Measurements from ENCODE around the gene PPFIBP1.
"Not testable (repeated sequence)": the region's sequence is repeated elsewhere in the genome, so short reads cannot be mapped to it uniquely, and the experiment has no call there.

The PPFIBP1 gene

GRCh38 chr12:27515671-27516070 lies 8.3 kb upstream of the PPFIBP1 start:
- no peak for DNase-seq

DNA sequence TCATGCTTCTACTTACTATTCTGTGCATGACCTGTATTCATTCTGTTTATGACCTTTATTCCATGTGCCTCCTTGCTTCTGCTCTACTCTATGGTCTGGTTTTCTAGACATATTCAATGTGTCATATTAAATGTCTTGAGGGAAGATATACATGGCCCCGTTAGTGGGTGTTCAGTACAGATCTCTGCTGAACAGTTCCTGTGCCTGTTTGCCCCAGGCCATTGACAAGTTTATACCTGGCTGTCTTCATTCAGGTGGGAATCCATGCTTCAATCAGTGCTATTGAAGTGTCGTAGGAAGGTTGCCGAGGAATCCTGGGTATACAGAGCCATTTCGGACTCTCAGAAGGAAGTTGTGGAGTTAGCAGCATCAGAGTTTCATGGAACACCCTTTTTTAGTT lies 7.4 kb upstream of the PPFIBP1 start:
- no peak for DNase-seq

- no peak for DNase-seq
Measured at GRCh38 chr12:27517546-27517945, 6.5 kb upstream of the PPFIBP1 start.

- no peak for DNase-seq
Measured at GRCh38 chr12:27517961-27518665, 5.9 kb upstream of the PPFIBP1 start.

DNA sequence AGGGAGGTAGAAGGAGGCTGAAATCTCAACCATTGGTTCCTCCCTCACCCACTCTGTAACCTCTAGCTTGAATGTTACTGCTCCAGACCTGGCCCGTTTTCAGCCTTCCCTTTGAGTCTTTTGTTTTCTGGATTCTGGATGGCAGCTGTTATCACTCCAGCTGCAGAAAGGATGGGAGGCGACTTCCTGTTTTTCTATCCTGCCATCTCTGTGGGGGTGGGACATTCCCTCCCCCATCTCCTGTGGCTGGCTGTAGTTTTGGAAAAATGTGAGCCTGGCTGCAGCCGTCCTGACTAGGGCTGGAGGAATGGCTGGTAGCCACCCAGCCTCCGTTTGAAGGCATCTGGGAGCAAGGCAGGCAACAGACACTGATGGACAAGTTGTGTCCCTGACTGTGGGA lies 2.9 kb upstream of the PPFIBP1 start:
- no peak for DNase-seq

GRCh38 chr12:27521981-27522380 lies 2.0 kb upstream of the PPFIBP1 start:
- DNase-seq = no peak

GRCh38 chr12:27523305-27523641 lies 733 bp upstream of the PPFIBP1 start:
- no peak for DNase-seq

GRCh38 chr12:27524494-27524835 lies 459 bp downstream of the PPFIBP1 start:
- no peak for DNase-seq

DNA sequence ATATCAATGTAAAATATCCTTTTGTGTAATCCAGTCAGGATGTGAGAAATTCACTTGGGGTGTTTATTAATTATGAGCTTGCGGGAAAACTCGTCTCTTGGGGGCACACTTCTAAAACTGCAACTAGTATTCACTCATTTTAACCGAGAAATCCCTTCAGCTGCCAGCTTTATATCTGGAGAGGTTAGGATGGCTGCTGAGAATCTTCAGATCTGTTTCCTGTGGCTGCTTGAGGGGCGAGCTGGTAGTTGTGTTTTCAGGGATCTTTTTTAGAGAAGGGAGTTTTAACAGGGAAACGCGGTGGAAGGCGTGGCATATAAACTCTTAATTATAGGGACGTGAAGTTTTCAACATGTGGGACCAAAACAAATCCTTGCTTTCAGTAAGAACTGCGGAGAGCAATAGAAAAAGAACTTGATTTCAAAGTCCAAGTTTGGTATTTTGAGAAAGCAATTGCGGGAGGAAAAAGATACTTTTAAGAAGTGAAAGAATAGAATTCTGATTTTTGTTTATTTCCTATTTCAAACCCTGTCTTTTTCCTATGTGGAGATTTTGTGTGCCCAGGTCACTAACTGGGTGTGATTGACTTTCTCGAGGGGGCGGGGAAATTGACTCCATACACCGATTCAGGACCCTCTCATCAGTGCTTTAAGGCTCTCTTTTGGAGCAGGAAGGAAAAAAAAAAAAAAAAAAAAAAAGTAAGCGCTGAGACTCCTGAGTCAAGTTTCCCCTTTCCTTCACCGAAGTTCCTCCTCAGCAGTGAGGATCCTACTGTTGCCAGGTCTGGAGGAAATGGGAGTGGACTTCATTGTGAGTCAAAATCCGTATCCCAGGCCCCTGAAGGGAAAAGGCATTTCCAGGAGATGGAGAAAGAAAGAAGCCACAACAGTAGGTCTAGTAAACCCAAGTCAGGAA lies 1.1 kb downstream of the PPFIBP1 start:
- no peak for DNase-seq

DNA sequence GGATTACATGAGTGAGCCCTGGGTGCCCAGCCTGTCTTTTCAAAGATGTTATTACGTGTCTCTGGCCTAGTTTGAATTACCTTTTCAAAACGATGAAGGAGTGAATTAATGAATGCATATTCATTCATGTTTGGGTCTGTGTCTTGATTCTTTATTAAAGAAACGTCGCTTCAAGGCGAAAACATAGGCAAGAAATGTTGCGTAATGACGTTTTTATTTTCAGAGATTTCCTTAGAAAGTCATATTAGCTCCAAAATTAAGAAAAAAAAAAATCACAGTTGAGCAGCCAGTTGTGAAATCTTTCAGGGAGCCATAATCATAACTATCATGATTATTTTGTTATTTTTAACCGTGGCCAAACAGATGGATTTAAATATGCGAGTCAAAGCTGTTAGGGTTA lies 3.5 kb downstream of the PPFIBP1 start:
- DNase-seq = no peak

DNA sequence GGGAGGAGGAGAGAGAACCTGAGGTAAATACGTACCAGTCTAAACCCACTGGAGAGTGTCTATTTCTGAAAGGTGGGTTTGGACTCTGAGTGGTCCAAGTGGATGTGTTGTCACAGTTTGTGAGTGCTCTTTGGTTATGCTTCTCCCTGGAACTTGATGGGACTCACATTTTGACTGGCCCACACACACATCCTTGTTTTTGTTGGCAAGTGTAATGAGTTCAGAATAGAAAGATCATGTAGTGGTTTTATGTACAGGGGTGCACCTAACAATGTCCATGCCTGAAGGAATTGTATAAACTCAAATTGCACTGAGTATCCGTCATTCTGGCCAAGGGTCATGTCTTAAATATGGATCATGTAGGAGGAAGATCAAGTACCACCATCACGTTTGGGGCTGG lies 4.8 kb downstream of the PPFIBP1 start:
- no peak for DNase-seq

GRCh38 chr12:27530157-27530922 lies 6.3 kb downstream of the PPFIBP1 start:
- DNase-seq = no peak

- no peak for DNase-seq
Measured at GRCh38 chr12:27531896-27532295, 7.9 kb downstream of the PPFIBP1 start.

DNA sequence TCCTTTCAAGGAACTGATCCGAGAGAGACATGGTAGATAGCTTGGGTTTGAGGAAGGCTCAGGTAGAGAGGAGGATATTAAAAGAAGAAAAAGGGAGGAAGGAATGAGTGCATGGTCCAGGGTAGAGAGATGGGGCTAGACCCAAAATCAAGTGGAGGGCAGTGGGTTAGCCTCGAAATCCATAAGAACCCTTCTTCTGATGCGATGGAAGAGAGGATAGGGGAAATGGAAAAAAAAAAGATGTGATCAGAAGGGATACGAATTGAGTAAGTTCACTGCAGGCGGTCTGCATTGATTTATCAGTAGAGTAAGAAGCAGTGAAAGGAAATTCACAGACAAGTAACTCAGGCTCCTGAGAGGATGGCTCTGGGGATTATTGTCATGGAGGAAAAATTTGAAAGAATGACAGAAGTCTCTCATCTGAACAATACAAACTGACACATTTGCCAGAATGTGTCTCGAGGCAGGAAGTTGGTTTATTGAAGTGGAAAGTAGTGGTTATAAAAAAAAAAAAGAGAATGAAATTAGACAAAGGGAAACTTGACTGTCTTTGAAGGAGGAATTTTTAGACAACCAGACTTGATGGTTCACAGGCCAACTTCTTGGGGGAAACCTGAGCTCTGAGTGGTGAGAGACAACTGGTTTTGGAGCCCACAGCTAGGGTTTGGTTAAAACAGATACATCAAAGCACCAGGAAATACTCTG lies 10.2 kb downstream of the PPFIBP1 start:
- DNase-seq = no peak

GRCh38 chr12:27534765-27535161 lies 10.8 kb downstream of the PPFIBP1 start:
- DNase-seq = no peak

DNA sequence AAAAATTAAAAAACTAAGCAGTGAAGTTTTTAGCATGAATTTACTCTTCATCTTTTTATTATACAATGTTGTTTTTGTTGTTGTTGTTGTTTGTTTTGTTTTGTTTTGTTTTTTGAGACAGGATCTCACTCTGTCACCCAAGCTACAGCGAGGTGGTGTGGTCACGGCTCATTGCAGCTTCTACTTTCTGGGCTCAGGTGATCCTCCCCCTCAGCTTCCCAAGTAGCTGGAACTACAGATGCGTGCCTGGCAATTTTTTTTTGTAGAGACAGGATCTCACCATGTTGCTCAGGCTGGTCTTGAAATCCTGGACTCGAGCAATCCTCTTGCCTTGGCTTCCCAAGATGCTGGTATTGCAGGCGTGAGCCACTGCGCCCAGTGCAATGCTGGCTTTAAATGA lies 11.3 kb downstream of the PPFIBP1 start:
- DNase-seq = no peak

GRCh38 chr12:27537855-27538675 lies 14.1 kb downstream of the PPFIBP1 start:
- DNase-seq = no peak

DNA sequence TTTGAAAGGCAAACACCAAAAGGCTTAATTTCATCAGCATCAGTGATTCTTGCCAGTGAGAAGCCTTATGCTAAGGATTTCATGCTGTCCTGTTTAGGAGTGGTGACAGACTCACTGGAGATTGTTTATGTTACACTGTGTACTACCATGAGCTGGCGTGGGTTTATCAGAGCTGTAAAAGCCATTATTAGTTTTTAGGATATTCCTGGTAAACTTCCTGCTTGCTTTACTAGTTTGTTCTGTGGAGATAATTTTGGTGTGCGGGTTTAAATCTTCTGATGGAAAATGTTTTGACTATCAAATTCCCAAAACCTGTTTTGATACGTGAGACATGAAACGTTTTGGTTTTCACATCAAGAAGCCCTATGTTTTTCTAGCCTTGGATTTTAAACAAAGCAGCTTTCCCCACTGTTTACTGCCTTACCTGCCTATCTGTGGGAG lies 15.2 kb downstream of the PPFIBP1 start:
- DNase-seq = no peak

DNA sequence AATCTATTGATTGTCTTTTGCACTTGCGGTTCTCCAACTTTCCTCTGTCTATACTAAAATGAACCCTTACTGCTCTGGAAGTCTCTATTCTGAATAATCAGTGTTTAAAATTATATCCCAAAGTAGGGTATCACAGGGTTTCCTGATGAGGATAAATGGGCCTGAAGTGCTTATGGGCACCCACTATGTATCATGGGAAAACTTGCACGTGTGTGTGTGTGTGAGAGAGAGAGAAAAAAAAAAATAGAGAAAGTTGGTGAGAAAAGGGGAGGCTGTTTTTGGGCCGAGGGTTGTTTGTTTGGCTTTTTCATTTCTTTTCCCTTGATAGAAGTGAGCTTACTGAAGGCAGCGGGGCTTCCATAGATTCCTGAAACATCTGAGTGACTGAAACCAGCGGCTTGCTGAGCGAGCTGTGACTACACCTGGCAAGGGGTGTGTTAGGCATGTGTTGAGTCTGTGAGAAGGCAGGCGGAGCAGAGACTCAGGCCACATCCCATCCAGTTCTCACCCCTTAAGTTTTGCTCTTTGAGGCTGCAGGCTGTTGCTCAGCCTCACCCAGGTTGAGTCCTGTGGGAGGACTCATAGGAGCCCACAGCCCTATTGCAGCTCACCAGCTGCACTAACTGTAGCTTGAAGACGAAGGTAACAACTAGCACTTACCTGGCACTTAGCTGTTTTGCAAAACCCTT lies 17.2 kb downstream of the PPFIBP1 start:
- no peak for DNase-seq

DNA sequence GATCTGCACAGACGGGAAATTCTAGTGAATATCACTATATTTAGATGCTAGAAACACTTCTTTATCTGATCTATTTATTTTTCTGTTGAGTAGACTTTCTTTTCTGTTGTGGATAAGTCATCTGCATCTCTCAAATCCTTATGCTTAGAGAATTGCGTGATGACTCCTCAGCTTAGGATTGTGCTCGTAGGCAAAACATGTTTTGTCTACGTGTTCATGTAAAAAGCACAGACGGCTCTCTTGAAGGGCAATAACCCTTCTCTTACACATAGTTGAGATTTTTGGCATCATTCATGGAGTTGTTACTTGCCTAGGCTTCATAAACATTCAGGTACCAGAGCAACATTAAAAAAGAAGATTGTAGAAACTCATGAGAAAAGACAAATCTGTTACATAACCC lies 18.6 kb downstream of the PPFIBP1 start:
- no peak for DNase-seq

- not testable (repeated sequence) for DNase-seq
Measured at GRCh38 chr12:27544858-27545257, 20.9 kb downstream of the PPFIBP1 start.

DNA sequence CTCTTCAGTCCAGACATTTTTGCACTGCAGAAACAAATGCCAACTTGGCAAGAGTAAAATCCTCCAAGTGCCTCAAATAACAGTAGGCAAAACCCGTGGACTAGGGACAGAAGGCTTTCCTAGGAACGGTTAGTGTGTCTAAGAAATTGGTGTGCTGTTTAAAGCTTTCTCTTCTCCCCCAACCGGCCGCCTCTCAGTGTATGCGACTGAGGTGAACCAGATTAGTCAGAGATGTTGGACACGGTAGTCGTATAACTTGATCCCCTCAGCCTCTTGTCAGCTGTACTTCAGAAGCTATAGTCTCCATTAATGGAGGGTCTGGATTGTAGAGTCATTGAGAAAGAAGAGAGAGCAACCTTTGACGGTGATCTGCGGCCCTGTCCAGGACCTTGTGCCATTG lies 21.7 kb downstream of the PPFIBP1 start:
- no peak for DNase-seq

Measured in CD4-positive, alpha-beta T cell treated with Interferon gamma for 1 hour (primary cell).